Myocyte (in vitro differentiated cells): ENCODE data around the gene TUBA8. TPM values are rescaled to one million over a fixed set of nuclear protein-coding genes. Genes with fewer than 3 reads are reported as not detected.
"Not testable (repeated sequence)": the region's sequence is repeated elsewhere in the genome, so short reads cannot be mapped to it uniquely, and the experiment has no call there.

ENCODE experiments used
- DNase-seq: peaks from one replicate; pipeline ENCODE4 v3.0.0-alpha.2; 2012; ENCODE audit warnings: low read depth
- polyA plus RNA-seq: library from polyadenylated mRNA; unstranded; fragments of >200 nt; gene quantifications from one replicate; pipeline ENCODE4 v1.2.1, GENCODE V29; 2012; ENCODE audit warnings: missing spikeins
- total RNA-seq: library from RNA; depleted of rRNA; stranded (reverse); fragments of >200 nt; gene quantifications from 2 replicates; pipeline ENCODE4 v1.2.3, GENCODE V29; 2014

Gene TUBA8
- 12.6 and 20.9 TPM in 2 replicates for total RNA-seq
- polyA plus RNA-seq: 36.8 TPM

- peak; percentile 52 for DNase-seq
Measured at GRCh38 chr22:18110194-18110953, at the start of gene TUBA8. Gene TUBA8, plus strand, starts transcription at chr22:18110809. Its CDS starts 57 bp downstream, at chr22:18110866.

DNA sequence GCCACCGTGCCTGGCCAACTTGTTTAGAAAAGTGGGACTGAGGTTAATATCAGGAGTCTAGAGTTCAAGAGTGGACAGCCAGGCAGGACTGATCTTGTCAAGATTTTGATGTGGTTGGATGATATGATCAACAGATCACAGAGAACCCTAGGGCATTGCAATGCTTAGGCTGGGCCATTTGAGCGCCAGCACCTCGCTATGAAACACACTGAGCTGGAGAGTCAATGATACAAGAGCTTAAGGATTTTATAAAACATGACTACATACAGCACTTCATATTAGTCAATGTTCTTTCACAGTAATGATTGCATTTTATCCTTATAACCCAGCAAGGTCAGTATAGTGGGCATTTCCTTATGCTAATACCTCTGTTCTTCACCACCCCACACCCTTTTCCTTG, 48.2 kb upstream of the TUBA8 start:
- no peak for DNase-seq

DNA sequence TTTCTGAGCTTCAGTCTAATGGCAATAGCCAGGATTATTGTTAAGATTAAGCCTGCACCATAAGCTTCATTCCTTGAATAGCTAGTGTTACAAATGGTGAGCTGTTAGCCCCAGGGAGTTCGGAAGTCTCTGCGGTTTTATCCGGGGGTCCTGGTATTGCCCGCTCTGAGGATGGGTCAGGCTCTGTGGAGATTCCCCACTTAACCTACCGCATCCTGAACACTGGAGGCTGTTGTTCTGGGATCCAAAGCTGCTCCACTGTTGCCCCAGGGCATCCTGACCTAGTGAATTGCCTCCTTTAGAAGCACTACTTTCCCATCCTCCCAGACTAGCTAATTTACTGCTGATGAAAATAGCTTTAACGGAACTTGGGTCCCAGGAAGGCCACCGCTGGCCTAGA, 47.3 kb upstream of the TUBA8 start:
- DNase-seq: no peak

DNA sequence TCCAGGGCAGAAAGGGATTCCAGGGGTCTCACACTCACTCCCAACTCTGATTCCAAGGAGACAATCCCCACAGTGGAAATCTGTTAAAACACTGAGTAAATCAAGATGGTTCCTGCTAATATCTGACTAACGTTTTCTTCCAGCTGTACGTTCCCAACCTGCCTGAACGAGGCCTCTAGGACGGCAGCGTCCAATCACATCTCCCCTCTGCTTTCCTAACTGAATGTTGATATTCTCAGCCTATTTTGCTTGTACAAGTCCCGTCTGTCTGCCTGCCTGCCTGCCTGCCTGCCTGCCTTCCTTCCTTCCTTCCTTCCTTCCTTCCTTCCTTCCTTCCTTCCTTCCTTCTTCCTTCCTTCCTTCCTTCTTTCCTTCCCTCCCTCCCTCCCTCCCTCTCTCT, 46.9 kb upstream of the TUBA8 start:
- not testable (repeated sequence) for DNase-seq

DNA sequence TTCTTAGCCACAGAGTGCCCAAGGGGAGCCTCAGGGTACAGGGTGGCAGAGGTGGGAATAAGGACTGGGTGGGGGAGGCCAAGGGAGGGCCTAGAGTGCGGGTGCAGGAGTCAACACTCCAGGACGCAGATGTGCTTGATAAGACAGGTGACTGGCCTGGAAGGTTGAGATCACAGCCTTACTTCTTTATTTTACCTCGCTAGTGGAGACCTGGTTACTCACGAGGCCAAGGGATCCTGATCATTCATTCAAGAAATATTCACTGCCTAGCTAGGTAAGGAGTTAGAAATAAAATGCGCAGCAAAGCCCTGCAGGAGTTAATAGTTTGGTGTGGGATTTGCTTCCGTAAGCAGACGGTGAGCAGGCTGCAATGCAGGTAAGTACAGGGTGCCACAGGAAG, 46.0 kb upstream of the TUBA8 start:
- DNase-seq: no peak

GRCh38 chr22:18065256-18065655, 45.4 kb upstream of the TUBA8 start:
- no peak for DNase-seq

- DNase-seq: no peak
Measured at GRCh38 chr22:18066181-18066859, 44.3 kb upstream of the TUBA8 start.

DNA sequence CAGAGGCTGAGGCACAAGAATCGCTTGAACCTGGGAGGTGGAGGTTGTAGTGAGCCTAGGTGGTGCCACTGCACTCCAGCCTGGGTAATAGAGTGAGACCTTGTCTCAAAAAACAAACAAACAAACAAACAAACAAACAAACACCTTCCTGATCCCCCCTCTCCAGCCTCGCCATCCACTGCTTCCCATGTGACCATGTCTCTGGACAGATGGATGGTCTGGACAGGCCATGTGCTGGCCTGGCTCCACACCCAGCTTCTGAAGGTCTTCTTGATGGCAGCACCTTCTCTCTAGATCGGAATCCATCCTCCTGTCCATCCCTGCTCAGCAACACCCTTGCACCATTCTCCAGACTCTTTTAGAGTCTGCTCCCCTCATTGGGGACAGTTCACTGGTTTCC, 43.5 kb upstream of the TUBA8 start:
- no peak for DNase-seq

DNA sequence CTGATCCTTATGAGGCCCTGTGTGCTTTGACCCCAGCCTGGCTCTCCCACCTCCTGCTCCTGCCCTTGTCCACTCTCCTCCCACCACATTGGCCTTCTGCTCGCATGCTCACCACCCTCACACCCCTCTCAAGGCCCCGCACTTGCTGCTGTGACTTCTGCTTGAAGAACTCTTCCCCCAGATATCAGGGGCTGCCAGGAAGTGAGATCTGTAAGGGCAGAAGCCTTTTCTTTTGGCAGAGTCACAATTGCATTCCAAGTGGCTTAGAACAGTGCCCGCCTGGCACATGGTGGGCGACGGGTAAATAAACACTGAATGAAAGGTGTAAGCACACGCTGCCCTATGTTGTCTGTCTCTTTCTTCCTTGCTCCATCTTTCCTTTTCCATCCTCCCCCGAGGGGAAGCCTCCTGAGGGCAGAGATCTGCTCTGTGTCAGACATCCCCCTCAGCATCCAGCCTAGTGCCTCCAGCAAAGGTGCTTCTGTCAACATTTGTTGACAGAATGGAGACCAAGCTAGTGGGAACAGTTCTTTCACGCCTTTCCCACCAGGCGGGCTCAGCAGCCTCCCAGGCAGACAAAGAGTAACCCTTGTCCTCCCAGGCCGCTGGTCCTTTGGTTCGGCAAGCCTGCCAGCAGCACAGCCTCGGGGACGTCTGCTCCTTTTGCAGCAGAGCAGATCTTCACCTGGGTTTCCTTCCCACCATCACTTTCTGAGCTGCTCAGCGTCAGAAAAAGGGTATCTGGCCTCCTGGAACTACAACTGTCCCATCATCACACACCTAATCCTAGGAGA, 42.9 kb upstream of the TUBA8 start:
- DNase-seq: peak; percentile 24

DNA sequence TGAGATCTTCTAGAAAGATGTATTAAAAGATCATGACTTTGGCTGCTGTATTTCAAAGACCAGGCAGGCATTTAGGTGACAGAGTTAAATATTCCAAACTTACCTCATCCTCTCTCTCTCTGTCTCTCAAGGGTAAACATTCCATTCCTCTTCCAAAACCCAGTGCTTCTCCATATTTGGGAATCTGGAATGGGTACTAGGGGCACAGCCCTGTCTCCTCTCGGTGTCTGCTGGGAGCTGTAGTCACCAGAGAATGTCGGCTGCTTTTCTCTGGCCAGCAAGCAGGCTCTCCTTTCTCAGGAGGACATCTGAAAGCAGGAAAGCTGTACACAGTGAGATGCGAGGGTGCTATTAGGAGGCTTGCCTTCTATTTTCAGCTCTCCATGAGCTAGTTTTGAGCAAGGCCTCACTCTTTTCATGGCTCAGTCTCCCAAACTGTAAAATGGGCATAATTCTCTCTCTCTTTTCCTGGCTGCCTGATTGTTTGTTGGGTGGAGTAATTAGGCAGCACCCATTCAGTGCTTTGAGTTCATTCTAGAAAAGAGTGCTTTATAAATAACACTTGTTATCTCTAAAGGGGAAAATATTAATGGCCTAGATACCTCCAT, 42.1 kb upstream of the TUBA8 start:
- DNase-seq: peak; percentile 63

DNA sequence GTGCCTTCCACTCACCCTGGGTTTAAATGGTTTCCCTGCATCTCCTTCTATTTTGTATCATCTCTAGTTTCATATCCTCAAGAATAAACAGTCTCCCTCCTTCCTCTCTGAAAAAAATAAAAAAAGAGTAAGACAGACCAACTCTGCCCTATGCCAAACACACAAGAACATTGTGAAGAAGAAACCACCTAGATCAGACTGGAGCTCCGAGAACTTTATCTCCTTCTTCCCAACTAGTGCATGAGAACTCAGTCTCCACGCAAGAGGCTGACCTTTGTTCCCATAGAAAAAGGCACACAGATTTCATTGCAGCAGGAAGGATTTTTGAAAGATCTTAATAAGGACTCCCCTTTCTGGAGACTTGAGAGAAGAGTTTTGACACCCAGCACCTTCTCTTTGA, 41.6 kb upstream of the TUBA8 start:
- DNase-seq: no peak

DNA sequence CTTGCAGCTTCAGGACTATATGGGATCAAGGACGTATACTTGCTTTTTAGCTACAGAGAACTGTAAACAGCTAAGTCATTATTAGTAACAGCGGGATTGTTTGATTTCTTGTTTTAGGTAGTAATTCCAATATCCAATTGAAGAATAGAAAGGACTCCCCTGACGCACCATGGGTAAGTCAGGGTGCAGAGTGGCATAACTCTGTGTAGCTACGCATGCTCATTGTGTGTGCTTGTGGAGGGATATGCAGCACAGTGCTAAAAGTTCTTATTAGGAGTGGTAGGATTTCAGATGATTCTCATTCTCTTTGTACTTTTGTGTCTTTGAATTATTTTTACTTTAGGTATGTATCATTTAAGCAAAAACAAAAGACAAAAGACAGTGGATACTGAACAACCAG, 40.6 kb upstream of the TUBA8 start:
- DNase-seq: no peak

- DNase-seq: no peak
Measured at GRCh38 chr22:18070556-18071306, 39.9 kb upstream of the TUBA8 start.

DNA sequence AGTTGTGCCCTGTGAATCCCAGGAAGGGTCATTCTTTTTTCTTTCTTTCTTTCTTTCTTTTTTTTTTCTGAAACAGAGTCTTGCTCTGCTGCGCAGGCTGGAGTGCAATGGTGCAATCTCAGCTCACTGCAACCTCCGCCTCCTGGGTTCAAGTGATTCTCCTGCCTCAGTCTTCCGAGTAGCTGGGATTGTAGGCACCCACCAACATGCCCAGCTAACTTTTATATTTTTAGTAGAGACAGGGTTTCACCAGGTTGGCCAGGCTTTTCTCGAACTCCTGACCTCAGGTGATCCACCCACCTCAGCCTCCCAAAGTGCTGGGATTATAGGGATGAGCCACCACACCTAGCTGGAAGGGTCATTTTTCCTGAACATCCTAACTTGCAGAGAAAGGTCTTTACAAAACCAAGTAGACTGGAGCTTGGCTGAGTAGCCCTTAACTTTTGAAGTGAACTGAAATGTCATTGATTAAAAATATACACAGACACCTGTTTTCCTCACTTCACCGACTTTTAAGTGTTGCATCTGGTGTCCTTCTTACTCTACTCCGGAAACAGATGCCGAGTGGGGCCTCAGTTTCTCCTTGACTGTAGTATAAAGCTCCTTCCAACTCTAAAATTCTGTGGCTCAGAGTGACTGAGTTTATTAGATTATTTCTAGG, 39.2 kb upstream of the TUBA8 start:
- DNase-seq: not testable (repeated sequence)

DNA sequence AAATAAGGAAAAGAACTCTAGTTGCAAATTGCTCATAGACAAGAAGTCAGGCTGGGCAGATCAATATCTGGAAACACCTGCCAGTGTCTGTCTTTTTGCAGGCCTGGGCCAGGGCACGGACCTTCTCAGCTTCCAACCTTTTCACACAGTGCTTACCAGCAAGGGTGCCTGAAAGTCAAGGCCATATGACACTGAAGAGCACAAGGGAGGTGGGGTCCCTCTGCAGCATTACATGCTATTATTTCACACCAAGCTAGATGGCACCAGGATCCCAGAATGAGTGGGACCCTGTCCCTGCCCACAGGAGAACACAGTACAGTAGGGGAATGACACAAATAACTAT, 38.7 kb upstream of the TUBA8 start:
- peak; percentile 34 for DNase-seq

- no peak for DNase-seq
Measured at GRCh38 chr22:18073467-18073866, 37.1 kb upstream of the TUBA8 start.

- DNase-seq: not testable (repeated sequence)
Measured at GRCh38 chr22:18073927-18074326, 36.7 kb upstream of the TUBA8 start.

DNA sequence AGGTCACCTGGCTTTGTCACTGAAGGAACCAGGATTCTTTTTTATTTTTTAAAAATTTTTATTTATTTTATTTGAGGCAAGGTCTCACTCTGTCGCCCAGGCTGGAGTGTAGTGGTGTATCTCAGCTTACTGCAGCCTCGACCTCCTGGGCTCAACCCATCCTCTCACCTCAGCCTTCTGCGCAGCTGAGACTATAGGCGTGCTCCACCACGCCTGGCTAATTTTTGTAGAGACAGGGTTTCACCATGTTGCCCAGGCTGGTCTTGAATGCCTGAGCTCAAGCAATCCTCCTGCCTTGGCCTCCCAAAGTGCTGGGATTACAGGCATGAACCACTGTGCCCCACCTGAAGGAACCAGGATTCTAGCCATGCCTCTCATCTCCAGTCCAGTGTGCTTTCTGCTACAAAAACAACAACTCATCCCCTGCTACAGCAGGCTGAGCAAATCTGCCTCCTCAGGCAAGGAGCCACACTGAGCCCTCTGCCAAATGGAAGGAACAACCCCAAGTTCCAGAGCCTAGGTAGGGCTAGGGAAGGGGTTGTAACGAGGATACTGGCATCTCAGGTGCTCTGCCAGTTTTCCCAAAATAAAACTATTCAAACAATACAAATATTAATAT, 35.4 kb upstream of the TUBA8 start:
- no peak for DNase-seq

DNA sequence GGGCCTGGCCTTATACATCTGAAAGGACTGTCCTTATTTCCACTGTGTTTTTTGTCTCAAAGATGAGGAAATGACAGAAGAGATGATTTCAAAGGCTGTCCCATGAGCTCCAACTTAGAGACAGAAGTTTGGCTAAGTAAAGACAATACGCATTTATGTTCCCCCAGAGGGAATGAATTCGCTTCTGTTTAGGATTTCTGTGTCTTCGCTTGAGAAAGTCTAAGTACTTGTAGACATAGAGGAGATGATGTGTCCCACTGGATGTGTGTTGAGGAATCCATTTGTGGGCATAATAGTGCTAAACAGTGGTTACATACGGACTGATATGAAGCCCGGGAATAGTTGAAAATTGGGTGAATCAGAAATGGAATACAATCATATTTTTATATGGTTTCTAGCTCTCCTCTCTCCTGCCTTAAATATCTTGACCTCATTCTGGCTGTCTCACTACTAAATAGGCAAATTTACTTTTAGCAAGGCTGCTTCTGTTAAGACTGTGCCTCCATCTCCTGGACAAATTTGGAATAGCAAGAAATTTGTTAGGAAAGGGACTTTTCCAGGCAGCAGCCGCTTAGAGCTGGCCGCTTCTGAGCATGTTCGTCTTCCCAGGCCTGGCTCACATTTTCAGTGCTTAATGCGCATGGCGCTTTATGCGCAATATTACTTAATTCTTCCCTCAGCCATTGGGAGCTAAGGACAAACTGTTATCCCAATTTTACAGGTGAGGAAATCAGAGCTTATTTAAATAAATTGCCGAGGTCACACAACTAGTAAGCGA, 34.7 kb upstream of the TUBA8 start:
- peak; percentile 93 for DNase-seq
